Measurements from ENCODE around the gene MMAB.

GRCh38 chr12:109608270-109608669 is 35.0 kb upstream of the MMAB start:
- TF ChIP-seq POLR2AphosphoS5 (IDR thresholded peaks at IDR 0.05; ENCODE audit: insufficient read depth in 1 of 2, low read depth in 1 of 2) (no peak), CTCF (IDR thresholded peaks at IDR 0.05) (no peak)

Measured in vagina (tissue), 2 donors.